Panc1 (cell line): ENCODE data around the gene SMARCA2. TPM values are rescaled to one million over a fixed set of nuclear protein-coding genes. Genes with fewer than 3 reads are reported as not detected.

Source experiments
- ATAC-seq: fragments of 200-7000 bp; cut with Tn5 transposase; 2 replicates; pipeline ENCODE4 v1.9.1; 2020; ENCODE audit warnings: mild to moderate bottlenecking, moderate library complexity
- BruUV-seq: library from RNA; stranded (reverse); fragments of 400-500 nt; replicated peaks from 2 replicates; lab custom pipeline; 2021; lab: Mats Ljungman, UMichigan
- CTCF ChIA-PET: fragments of 300-600 bp; sonication (Branson Sonifier 250); formaldehyde crosslinking; loops from one replicate; lab custom pipeline; 2022; ENCODE audit warnings: antibody characterized with exemption; lab: Charles Lee
- POLR2A ChIA-PET: fragments of 300-600 bp; sonication (Branson Sonifier 250); formaldehyde crosslinking; loops from one replicate; lab custom pipeline; 2022; ENCODE audit warnings: antibody characterized with exemption; lab: Charles Lee
- DNase-seq: peaks from one replicate; pipeline ENCODE4 v3.0.0-alpha.2; 2010; ENCODE audit warnings: low read depth, low spot score
- H3K27ac ChIP-seq: 2 replicates; pipeline ENCODE4 v1.5.1; 2011; ENCODE audit warnings: mild to moderate bottlenecking, low read length, inconsistent platforms
- H3K27me3 ChIP-seq: fragments of 200-500 bp; sonication (Bioruptor generic); 2 replicates; pipeline ENCODE4 v1.6.0; 2014; ENCODE audit warnings: low read length, inconsistent platforms; ENCODE audit not compliant: control insufficient read depth, insufficient read depth
- H3K36me3 ChIP-seq: fragments of 200-500 bp; sonication (Bioruptor generic); 2 replicates; pipeline ENCODE4 v1.5.1; 2014; ENCODE audit warnings: inconsistent platforms, mild to moderate bottlenecking, low read length, moderate library complexity; ENCODE audit not compliant: control insufficient read depth, insufficient read depth
- H3K4me1 ChIP-seq: 2 replicates; pipeline ENCODE4 v1.5.1; 2011; ENCODE audit warnings: inconsistent platforms, mild to moderate bottlenecking, low read length, moderate library complexity; ENCODE audit not compliant: control insufficient read depth, insufficient read depth
- H3K4me3 ChIP-seq, 2 experiments: 2 replicates each; pipeline ENCODE4 v1.5.1; 2011 to 2012; ENCODE audit warnings: low read depth in 2 of 2, low read length in 2 of 2, mild to moderate bottlenecking in 2 of 2, inconsistent platforms in 1 of 2, moderate library complexity in 1 of 2
- H3K9me3 ChIP-seq: fragments of 200-500 bp; sonication (Bioruptor generic); 2 replicates; pipeline ENCODE4 v1.5.1; 2014; ENCODE audit warnings: low read depth, mild to moderate bottlenecking, inconsistent platforms, low read length, moderate library complexity; ENCODE audit not compliant: control insufficient read depth, insufficient read depth
- POLR2AphosphoS5 ChIP-seq: IDR thresholded peaks from 2 replicates; pipeline ENCODE4 v1.6.1; 2012; ENCODE audit warnings: mild to moderate bottlenecking, low read depth, low read length, moderate library complexity
- SIN3A ChIP-seq: IDR thresholded peaks from 2 replicates; pipeline ENCODE4 v1.6.1; 2012; ENCODE audit warnings: low read depth, mild to moderate bottlenecking, low read length, moderate library complexity, borderline replicate concordance; ENCODE audit not compliant: insufficient read depth
- TCF7L2 ChIP-seq: IDR thresholded peaks from 2 replicates; pipeline ENCODE4 v1.6.1; 2011; ENCODE audit warnings: mild to moderate bottlenecking, low read depth, low read length, inconsistent platforms
- in situ Hi-C: cut with HindIII; loops from 2 replicates; pipeline ENCODE4 v1.10.0; 2016; ENCODE audit warnings: low sequenced_read_pairs, low pct_unique_long_range_greater_than_20kb
- intact Hi-C: fragments of 100-400 bp; cut with micrococcal nuclease; formaldehyde crosslinking; loops from one replicate; pipeline ENCODE4 v1.10.0; 2022; ENCODE audit not compliant: unreplicated experiment
- total RNA-seq: library from RNA; stranded (reverse); gene quantifications from one replicate; pipeline ENCODE4 v1.2.1, GENCODE V29; 2021; ENCODE audit not compliant: unreplicated experiment
- TF ChIP-seq, protein P1 (sequence below), 2 experiments: IDR thresholded peaks; 2 replicates each; pipeline ENCODE4 v1.6.1; 2011 to 2012; ENCODE audit warnings: low read depth in 2 of 2, control low read depth in 1 of 2, low read length in 1 of 2, mild to moderate bottlenecking in 1 of 2, moderate library complexity in 1 of 2; ENCODE audit not compliant: insufficient read depth in 1 of 2
- TF ChIP-seq, protein P2 (sequence below): fragments of 450-650 bp; IDR thresholded peaks from 2 replicates; pipeline ENCODE4 v1.5.1; 2017; ENCODE audit warnings: mild to moderate bottlenecking

The SMARCA2 gene
- total RNA-seq, 1 experiment from 2014 or later, result 13.3 TPM

- ChIA-PET POLR2A (no interaction called here), CTCF (no interaction called here)
- ATAC-seq, result no peak
- no peak overlapping the region for H3K4me3 ChIP-seq
- H3K4me1 ChIP-seq, result no peaks in the 10 kb centered on the region
- no peak overlapping the region for H3K27ac ChIP-seq
- H3K27me3 ChIP-seq, result no peaks in the 10 kb centered on the region
- intact Hi-C loops, result no loop called here
- no TSS peak for BruUV-seq
- in situ Hi-C loops, result no loop called here
- DNase-seq, result no peak
- H3K36me3 ChIP-seq, result no peaks in the 10 kb centered on the region
- TF ChIP-seq, protein P1, sequence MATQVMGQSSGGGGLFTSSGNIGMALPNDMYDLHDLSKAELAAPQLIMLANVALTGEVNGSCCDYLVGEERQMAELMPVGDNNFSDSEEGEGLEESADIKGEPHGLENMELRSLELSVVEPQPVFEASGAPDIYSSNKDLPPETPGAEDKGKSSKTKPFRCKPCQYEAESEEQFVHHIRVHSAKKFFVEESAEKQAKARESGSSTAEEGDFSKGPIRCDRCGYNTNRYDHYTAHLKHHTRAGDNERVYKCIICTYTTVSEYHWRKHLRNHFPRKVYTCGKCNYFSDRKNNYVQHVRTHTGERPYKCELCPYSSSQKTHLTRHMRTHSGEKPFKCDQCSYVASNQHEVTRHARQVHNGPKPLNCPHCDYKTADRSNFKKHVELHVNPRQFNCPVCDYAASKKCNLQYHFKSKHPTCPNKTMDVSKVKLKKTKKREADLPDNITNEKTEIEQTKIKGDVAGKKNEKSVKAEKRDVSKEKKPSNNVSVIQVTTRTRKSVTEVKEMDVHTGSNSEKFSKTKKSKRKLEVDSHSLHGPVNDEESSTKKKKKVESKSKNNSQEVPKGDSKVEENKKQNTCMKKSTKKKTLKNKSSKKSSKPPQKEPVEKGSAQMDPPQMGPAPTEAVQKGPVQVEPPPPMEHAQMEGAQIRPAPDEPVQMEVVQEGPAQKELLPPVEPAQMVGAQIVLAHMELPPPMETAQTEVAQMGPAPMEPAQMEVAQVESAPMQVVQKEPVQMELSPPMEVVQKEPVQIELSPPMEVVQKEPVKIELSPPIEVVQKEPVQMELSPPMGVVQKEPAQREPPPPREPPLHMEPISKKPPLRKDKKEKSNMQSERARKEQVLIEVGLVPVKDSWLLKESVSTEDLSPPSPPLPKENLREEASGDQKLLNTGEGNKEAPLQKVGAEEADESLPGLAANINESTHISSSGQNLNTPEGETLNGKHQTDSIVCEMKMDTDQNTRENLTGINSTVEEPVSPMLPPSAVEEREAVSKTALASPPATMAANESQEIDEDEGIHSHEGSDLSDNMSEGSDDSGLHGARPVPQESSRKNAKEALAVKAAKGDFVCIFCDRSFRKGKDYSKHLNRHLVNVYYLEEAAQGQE (IDR thresholded peaks at IDR 0.05; ENCODE audit: insufficient read depth in 1 of 2, low read depth in 2 of 2, low read length in 1 of 2), result no peak
- no peaks in the 10 kb centered on the region for H3K9me3 ChIP-seq
Measured at GRCh38 chr9:2126331-2126803, 111.2 kb downstream of the SMARCA2 start.

GRCh38 chr9:2127486-2127885 is 112.3 kb downstream of the SMARCA2 start:
- H3K4me3 ChIP-seq, result no peak overlapping the region
- H3K27me3 ChIP-seq, result no peaks in the 10 kb centered on the region
- H3K36me3 ChIP-seq, result no peaks in the 10 kb centered on the region
- no TSS peak for BruUV-seq
- ChIA-PET CTCF (no interaction called here), POLR2A (no interaction called here)
- in situ Hi-C loops, result no loop called here
- DNase-seq (no peak), ATAC-seq (no peak)
- no peak overlapping the region for H3K27ac ChIP-seq
- TF ChIP-seq POLR2AphosphoS5 (no peak), TCF7L2 (no peak), SIN3A (no peak)
- TF ChIP-seq, protein P2, sequence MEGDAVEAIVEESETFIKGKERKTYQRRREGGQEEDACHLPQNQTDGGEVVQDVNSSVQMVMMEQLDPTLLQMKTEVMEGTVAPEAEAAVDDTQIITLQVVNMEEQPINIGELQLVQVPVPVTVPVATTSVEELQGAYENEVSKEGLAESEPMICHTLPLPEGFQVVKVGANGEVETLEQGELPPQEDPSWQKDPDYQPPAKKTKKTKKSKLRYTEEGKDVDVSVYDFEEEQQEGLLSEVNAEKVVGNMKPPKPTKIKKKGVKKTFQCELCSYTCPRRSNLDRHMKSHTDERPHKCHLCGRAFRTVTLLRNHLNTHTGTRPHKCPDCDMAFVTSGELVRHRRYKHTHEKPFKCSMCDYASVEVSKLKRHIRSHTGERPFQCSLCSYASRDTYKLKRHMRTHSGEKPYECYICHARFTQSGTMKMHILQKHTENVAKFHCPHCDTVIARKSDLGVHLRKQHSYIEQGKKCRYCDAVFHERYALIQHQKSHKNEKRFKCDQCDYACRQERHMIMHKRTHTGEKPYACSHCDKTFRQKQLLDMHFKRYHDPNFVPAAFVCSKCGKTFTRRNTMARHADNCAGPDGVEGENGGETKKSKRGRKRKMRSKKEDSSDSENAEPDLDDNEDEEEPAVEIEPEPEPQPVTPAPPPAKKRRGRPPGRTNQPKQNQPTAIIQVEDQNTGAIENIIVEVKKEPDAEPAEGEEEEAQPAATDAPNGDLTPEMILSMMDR, result no peak
- TF ChIP-seq, protein P1 (IDR thresholded peaks at IDR 0.05; ENCODE audit: insufficient read depth in 1 of 2, low read depth in 2 of 2, low read length in 1 of 2), result no peak
- no peaks in the 10 kb centered on the region for H3K9me3 ChIP-seq
- no peaks in the 10 kb centered on the region for H3K4me1 ChIP-seq
- intact Hi-C loops, result no loop called here
